Rectal smooth muscle tissue (tissue), 1 donor: ENCODE data around the gene DRAM2.

Experiments
- H3K27ac ChIP-seq: one replicate; pipeline ENCODE4 v1.7.0; 2013; ENCODE audit warnings: low read depth, low read length, inconsistent platforms
- H3K27me3 ChIP-seq: one replicate; pipeline ENCODE4 v1.7.0; 2013; ENCODE audit warnings: low read length; ENCODE audit not compliant: control insufficient read depth, insufficient read depth
- H3K36me3 ChIP-seq: one replicate; pipeline ENCODE4 v1.7.0; 2013; ENCODE audit warnings: low read length; ENCODE audit not compliant: control insufficient read depth, insufficient read depth
- H3K4me1 ChIP-seq: one replicate; pipeline ENCODE4 v1.7.0; 2013; ENCODE audit warnings: low read length; ENCODE audit not compliant: control insufficient read depth, insufficient read depth
- H3K4me3 ChIP-seq: one replicate; pipeline ENCODE4 v1.7.0; 2013; ENCODE audit warnings: low read length
- H3K9ac ChIP-seq: one replicate; pipeline ENCODE4 v1.7.0; 2013; ENCODE audit warnings: low read length

Gene DRAM2

DNA sequence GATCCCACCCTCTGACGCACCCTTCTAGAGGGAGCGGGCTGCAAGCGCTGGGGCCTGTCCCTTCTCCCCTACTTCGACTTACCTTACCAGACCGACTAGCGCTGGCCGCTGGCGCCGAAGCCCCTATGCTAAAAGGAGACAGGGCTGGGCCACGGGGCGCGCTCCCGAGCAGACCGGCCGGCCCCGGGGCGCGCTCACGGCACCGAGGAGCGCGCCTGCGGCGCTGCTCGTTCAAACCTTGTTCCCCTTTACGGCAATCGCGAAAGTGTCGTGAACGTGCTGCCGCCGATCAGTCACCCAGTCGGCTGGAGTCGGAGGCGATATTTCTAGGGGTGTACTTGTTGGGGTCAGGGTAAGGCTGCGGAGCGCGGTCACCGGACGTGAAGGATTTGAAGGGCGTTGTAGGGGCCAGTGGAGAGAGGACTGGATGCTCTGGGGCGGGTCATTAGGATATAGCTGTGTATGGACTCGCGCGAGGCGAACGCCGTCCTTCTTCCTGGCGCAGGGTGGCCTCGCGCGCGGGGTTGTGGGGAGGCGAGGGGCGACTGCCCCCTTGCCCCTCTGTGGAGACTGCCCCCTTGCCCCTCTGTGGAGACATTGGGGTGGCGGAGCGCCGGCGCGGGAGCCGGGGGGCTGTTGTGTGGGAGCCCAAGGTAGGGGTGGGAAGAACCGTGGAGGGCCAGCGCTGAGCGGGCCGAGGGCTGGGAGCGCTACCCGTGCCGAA is at the start of gene DRAM2, which contains the start of gene CEPT1:
DRAM2 (minus strand) TSS at position 138 of the 724 bp plus-strand sequence. CDS start 8,539 bp downstream, outside the sequence.
CEPT1 (plus strand) TSS at position 268 of the 724 bp plus-strand sequence. CDS start 7,492 bp downstream, outside the sequence.
- Histone ChIP-seq H3K27me3 (no peaks in the 10 kb centered on the region), H3K36me3 (no peaks in the 10 kb centered on the region), H3K27ac (peak within 1 kb of the TSS; percentile 86), H3K9ac (peak within 1 kb of the TSS; percentile 96), H3K4me1 (peaks cover 11% of the 10 kb centered on the region), H3K4me3 (peak within 1 kb of the TSS; percentile 98)

DNA sequence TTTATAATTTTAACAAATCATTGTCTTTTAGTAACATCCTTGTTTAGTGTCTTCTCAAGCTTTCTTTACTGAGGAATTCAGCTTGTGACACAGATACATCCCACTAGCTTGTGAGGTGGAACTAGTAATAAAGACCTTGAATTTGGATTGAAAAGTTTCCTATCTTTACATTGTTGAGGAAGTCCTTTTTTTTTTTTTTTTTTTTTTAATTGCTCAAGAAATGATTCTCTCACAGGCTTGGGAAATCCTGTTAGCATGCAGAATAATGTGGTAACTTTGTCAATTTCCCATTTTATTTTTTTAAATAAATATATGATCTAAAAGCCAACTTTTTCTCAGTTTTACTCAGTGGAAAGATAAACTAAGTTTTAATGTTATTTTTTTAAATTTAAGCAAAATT is 44.8 kb upstream of the DRAM2 start:
- Histone ChIP-seq H3K27me3 (no peaks in the 10 kb centered on the region), H3K9ac (no peak overlapping the region), H3K4me1 (no peaks in the 10 kb centered on the region), H3K36me3 (peaks cover 24% of the 10 kb centered on the region), H3K27ac (no peak overlapping the region), H3K4me3 (no peak overlapping the region)

DNA sequence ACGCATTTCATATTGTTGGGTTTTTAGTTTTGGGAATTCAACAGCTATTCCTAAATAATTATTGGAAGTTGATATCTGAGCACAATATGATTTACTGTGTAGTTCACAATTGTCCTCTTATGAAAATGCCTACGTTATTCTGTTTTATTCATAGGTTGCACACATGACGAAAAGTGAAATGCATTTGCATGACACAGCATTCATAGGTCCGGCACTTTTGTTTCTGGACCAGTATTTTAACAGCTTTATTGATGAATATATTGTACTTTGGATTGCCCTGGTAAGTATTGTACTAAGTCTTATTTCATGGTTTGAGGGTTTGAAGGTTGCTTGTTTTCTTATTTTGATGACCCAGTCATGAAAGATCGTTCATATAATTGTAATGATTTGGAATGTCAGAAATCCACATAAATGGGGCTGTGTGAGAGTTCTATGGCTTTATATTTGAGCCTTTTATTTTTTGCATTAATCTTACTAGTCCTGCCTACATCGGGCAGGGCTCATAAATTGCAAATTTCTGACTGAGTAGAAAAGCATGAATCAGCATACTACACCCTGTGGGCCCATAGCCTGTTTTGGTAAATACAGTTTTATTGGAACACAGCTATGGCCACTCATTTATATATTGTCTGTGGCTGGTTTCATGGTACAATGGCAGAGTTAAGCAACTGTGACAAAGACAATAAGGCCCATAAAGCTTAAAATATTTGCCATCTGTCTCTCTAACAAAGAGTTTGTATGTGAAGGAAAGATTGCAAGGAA is 43.6 kb upstream of the DRAM2 start:
- Histone ChIP-seq H3K9ac (no peak overlapping the region), H3K4me1 (no peaks in the 10 kb centered on the region), H3K4me3 (no peak overlapping the region), H3K36me3 (peaks cover 24% of the 10 kb centered on the region), H3K27me3 (no peaks in the 10 kb centered on the region), H3K27ac (no peak overlapping the region)

DNA sequence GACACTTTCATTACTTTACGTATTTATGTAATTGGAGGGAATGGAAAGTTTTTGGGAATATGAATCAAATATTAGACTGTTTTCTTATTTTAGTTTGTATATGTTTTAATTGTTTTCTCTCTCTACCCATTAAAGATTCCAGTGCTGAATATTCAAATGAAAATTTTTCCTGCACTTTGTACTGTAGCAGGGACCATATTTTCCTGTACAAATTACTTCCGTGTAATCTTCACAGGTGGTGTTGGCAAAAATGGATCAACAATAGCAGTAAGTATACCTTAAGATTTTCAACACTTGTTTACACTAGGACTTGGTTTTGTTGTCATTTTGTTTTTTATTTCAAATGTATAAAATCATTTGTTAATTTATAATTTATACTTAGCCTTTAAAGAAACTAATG is 42.2 kb upstream of the DRAM2 start:
- H3K4me3 ChIP-seq: no peak overlapping the region
- H3K27ac ChIP-seq: no peak overlapping the region
- peaks cover 13% of the 10 kb centered on the region for H3K36me3 ChIP-seq
- H3K9ac ChIP-seq: no peak overlapping the region
- H3K4me1 ChIP-seq: no peaks in the 10 kb centered on the region
- no peaks in the 10 kb centered on the region for H3K27me3 ChIP-seq

DNA sequence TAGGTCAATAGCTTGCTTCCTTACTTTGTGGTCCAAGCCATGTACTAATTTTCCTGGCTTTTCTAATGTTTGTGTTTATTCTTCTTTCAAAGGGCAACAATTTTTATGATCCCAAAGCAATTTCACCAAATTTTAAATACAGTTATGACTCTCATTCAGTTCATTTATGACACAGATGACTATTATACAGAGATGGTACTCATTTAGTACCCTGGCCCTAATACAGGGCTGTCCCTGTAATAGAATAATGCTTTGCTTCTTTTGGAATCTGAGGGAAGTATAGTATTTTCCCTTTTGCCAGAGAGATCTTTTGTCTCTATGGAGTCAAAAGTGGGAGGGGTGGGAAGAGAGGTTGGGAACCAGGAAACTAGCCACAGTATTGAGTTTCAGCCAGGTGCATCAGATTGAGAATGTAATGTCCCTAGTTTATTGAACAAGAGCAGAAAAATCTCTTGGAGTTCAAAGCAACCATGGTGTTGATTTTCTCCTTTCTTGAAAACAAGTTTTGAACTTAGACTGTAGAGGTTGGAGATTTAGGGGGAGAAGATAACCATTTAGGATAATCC is 40.2 kb upstream of the DRAM2 start:
- H3K4me1 ChIP-seq: no peaks in the 10 kb centered on the region

DNA sequence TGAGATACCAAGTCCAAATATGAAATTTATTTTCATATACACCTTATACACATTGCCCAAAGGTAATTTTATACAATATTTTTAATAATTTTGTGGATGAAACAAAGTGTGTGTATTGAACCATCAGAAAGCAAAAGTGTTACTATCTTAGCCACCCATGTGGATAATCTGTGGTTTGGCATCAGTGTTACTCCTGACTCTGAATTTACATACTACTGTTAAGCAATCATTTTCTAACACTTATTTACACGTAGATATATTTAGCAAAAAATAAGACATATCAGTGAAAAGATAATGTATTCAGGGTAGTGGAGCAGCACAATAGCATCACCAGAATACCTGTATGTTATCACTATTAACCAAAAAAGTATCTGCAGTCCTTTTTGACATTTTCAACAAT is 36.8 kb upstream of the DRAM2 start:
- no peak overlapping the region for H3K27ac ChIP-seq
- no peaks in the 10 kb centered on the region for H3K4me1 ChIP-seq
- H3K27me3 ChIP-seq: no peaks in the 10 kb centered on the region
- H3K9ac ChIP-seq: no peak overlapping the region
- H3K4me3 ChIP-seq: no peak overlapping the region
- peaks cover 5% of the 10 kb centered on the region for H3K36me3 ChIP-seq

More for the DNA sequence above, 40.2 kb upstream of the DRAM2 start:
- H3K4me3 ChIP-seq: no peak overlapping the region
- no peaks in the 10 kb centered on the region for H3K27me3 ChIP-seq
- peaks cover 7% of the 10 kb centered on the region for H3K36me3 ChIP-seq
- no peak overlapping the region for H3K9ac ChIP-seq
- H3K27ac ChIP-seq: no peak overlapping the region

DNA sequence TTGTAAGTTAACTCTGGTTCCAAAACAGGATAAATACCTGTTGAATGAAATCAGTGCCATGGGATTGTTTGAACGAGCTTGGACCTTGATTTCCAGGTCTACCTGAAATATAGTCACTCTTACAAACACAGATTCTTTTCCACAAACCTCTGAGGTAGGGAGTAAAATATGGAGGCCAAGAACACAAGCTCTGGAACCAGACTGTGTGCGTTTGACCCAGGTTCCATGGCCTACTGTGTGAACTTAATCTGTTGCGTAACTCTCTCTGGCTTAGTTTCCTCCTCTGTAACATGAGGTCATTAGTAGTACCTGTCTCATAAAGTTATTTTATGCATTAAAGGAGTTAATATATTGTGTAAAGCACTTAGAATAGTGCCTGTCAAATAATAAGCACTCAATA is 35.5 kb upstream of the DRAM2 start:
- Histone ChIP-seq H3K4me3 (no peak overlapping the region), H3K9ac (no peak overlapping the region), H3K27ac (no peak overlapping the region), H3K36me3 (peaks cover 5% of the 10 kb centered on the region), H3K4me1 (no peaks in the 10 kb centered on the region), H3K27me3 (no peaks in the 10 kb centered on the region)

DNA sequence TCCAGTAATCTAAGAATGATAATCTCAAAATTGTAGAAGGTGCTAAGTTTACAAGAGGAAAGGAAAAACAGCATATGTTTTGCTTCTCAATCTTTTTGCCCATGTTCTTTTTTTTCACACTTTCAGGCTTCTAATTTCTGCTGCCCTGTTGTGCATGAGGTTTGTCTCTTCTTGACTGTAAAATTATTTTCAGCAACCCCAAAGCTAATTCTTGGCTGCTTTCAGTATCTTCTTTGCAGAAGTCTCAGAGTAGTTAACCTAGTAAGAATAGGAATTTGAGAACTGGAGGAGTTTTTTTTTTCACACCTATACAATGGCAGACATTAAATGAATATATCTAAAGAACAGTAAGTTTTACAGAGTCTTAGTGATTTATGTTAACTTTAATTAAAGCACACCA is 34.2 kb upstream of the DRAM2 start:
- H3K4me3 ChIP-seq: no peak overlapping the region
- H3K27ac ChIP-seq: no peak overlapping the region
- H3K36me3 ChIP-seq: peaks cover 5% of the 10 kb centered on the region
- no peaks in the 10 kb centered on the region for H3K4me1 ChIP-seq
- no peak overlapping the region for H3K9ac ChIP-seq
- H3K27me3 ChIP-seq: no peaks in the 10 kb centered on the region

DNA sequence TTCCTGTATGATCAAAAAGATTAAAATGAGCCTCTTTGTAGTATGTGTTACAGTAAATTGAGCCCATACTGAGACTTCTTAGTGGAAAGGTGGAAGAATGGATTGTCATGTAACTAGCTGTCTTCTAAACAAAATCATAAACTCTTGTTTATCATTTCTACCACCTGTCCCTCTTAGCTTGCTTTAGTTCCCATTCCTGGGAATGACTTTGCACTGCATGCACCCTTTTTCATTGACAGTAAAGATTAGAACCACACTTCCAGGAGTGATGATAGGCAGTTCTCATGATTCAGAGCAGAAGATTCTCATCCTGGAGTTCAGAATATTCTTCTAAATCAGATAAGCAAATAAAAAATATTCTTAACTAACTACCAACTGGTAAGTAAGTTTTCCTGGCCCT is 32.6 kb upstream of the DRAM2 start:
- H3K9ac ChIP-seq: no peak overlapping the region
- no peak overlapping the region for H3K27ac ChIP-seq
- no peaks in the 10 kb centered on the region for H3K27me3 ChIP-seq
- no peaks in the 10 kb centered on the region for H3K4me1 ChIP-seq
- peaks cover 7% of the 10 kb centered on the region for H3K36me3 ChIP-seq
- no peak overlapping the region for H3K4me3 ChIP-seq

DNA sequence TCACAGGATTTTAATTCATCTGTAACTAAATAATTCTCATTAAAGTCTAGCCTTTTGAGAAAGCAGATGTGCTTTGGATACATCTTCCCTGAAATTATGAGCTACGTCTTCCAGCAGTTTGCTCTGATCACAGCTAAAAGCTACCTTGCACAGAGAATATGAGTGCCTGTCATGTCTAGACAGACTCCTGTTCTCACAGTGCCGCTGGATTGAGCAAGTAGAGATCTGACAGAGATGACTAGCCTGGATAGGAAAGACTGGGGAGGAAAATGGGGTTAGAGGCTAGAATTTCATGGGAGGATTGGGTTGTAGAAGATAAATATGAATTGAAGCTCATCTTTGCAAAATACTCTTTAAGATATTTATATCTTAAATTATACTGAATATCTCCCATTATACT is 24.3 kb upstream of the DRAM2 start:
- no peaks in the 10 kb centered on the region for H3K27me3 ChIP-seq
- H3K36me3 ChIP-seq: peaks cover 6% of the 10 kb centered on the region
- H3K27ac ChIP-seq: no peak overlapping the region
- no peak overlapping the region for H3K4me3 ChIP-seq
- H3K4me1 ChIP-seq: no peaks in the 10 kb centered on the region
- no peak overlapping the region for H3K9ac ChIP-seq

DNA sequence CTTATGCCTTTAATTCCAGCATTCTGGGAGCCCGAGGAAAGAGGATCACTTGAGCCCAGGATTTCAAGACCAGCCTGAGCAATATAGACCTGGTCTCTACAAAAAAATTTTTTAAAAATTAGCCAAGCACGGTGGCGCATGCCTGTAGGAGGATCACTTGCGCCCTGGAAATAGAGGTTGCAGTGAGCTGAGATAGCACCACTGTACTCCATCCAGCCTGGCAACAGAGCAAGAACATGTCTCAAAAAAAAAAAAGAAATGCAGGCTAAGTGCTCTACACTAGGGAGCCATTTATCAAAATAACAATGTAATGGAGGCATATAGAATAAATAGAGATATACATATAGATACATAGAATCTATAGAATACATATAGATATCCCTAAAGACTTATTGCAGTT is 23.5 kb upstream of the DRAM2 start:
- H3K9ac ChIP-seq: no peak overlapping the region
- no peaks in the 10 kb centered on the region for H3K4me1 ChIP-seq
- no peak overlapping the region for H3K4me3 ChIP-seq
- no peaks in the 10 kb centered on the region for H3K27me3 ChIP-seq
- H3K36me3 ChIP-seq: peaks cover 4% of the 10 kb centered on the region
- H3K27ac ChIP-seq: no peak overlapping the region

DNA sequence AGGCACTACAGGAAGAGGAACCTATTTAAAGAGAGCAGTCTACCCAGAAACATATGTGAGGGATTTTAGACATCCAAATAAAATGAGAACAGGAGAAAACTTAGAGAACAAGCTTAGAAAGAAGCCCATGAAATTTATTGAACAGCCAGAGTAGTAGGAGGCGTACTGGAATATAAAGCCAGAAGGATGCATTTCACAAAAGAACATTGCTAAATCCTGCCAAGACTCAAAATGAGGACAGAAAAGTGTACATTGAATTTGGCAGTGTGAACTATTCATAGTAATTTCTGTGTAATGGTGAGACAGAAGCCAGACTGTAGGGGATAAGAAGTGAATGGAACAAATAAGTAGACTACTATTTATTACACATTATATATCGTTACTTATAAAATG is 22.6 kb upstream of the DRAM2 start:
- H3K36me3 ChIP-seq: peaks cover 4% of the 10 kb centered on the region
- H3K9ac ChIP-seq: no peak overlapping the region
- H3K27me3 ChIP-seq: no peaks in the 10 kb centered on the region
- H3K27ac ChIP-seq: no peak overlapping the region
- no peak overlapping the region for H3K4me3 ChIP-seq
- no peaks in the 10 kb centered on the region for H3K4me1 ChIP-seq
